Stomach (tissue), 4 donors: Measurements from ENCODE around the gene C2CD2.

ENCODE experiments used
- POLR2A ChIP-seq, 4 donors: fragments of 450-650 bp; IDR thresholded peaks; one replicate each; pipeline ENCODE4 v1.6.1; 2016; ENCODE audit warnings: antibody characterized with exemption in 4 of 4, control low read depth in 2 of 4, mild to moderate bottlenecking in 1 of 4, moderate library complexity in 1 of 4
- POLR2AphosphoS5 ChIP-seq, 3 donors: sonication (generic); formaldehyde crosslinking; IDR thresholded peaks; one replicate each; pipeline ENCODE4 v1.6.1; 2016; ENCODE audit warnings: antibody characterized with exemption in 3 of 3
- TF ChIP-seq, protein P1 (sequence below), 7 experiments: fragments of 450-650 bp in 4 of 7; fragments of 200-600 bp in 3 of 7; sonication (generic) in 3 of 7; IDR thresholded peaks; one replicate each; pipeline ENCODE4 v1.5.1; 2016 to 2019; ENCODE audit warnings: antibody characterized with exemption in 7 of 7, control low read depth in 2 of 7, mild to moderate bottlenecking in 1 of 7

DNA sequence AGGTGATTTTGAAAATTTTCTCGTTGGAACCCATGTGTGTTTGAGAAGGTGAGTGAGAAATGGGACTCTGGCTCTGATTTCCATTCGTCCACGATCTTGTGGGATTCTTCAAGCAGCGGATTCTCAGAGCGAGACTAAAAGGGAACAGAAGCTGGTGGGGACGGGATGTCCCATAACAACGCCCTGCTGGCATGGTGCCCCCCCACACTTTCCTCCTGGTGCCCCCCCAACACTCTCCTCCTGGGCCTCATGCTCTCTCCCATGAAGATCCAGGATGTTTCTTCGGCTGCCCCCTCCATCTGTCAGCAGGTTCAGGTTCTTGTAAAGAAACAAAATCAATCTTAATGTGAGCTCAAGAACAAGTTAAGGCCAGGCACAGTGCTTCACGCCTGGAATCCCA is 103.7 kb downstream of the C2CD2 start:
- TF ChIP-seq, protein P1, sequence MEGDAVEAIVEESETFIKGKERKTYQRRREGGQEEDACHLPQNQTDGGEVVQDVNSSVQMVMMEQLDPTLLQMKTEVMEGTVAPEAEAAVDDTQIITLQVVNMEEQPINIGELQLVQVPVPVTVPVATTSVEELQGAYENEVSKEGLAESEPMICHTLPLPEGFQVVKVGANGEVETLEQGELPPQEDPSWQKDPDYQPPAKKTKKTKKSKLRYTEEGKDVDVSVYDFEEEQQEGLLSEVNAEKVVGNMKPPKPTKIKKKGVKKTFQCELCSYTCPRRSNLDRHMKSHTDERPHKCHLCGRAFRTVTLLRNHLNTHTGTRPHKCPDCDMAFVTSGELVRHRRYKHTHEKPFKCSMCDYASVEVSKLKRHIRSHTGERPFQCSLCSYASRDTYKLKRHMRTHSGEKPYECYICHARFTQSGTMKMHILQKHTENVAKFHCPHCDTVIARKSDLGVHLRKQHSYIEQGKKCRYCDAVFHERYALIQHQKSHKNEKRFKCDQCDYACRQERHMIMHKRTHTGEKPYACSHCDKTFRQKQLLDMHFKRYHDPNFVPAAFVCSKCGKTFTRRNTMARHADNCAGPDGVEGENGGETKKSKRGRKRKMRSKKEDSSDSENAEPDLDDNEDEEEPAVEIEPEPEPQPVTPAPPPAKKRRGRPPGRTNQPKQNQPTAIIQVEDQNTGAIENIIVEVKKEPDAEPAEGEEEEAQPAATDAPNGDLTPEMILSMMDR (IDR thresholded peaks at IDR 0.05), result no peak
- TF ChIP-seq POLR2A (IDR thresholded peaks at IDR 0.05) (no peak), POLR2AphosphoS5 (IDR thresholded peaks at IDR 0.05) (no peak)
